ENCODE data around the gene RIMS4. TPM values are rescaled to one million over a fixed set of nuclear protein-coding genes. Genes with fewer than 3 reads are reported as not detected.

RIMS4 gene
- total RNA-seq = 8.0 TPM

GRCh38 chr20:44810391-44811149 lies at the start of gene RIMS4:
Gene RIMS4, minus strand, starts transcription at chr20:44810546. Its CDS starts 275 bp downstream, at chr20:44810271.
- DNase-seq (ENCODE audit: low spot score) (no peak), ATAC-seq (no peak)
- intact Hi-C loops (cut with DNase I) = no loop called here

- DNase-seq (ENCODE audit: low spot score) (no peak), ATAC-seq (peak; percentile 38)
- intact Hi-C loops (cut with DNase I) = no loop called here
These were observed 48.4 kb upstream of the RIMS4 start for GRCh38 chr20:44858606-44859360.

- ATAC-seq = no peak
- intact Hi-C loops (cut with DNase I) = no loop called here
- DNase-seq (ENCODE audit: low spot score) = no peak
These were observed 46.6 kb upstream of the RIMS4 start for GRCh38 chr20:44856856-44857448.

DNA sequence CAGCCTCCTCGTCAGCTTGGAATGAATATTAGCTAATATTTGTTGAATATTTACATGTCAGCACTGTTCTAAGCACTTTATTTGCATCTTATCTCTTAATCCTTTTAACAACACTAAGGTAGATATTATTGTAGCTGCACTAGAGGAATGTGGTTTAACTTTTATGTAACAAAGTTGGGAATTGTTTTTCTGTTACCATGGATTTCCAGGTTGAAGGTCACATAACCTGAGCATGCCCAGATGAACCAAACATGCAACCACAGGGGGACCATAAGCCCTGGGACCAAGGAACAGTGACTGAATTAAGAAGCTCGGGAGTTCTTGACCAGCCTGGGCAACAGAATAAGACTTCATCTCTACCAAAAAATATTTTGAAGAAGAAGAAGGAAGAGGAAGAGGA lies 46.1 kb upstream of the RIMS4 start:
- ATAC-seq (no peak), DNase-seq (ENCODE audit: low spot score) (no peak)
- intact Hi-C loops (cut with DNase I) = no loop called here

DNA sequence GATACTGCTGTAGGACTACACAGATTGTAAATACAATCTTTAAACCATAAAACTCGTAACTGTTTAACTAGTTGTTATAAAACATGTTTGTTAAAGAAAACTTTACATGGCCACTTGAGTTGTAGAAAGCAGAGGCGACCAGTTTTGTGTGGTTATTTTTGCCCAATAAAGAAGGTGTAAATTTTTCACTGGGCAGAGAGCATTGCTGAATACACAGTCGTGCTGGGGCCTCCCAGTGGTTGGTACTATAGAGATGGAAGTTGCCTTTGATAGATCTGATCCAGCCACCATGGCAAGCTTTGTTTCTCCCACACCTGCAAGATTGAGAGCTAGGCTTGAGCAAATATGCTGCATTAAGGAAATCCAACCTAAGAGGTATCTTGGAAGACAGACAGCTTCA lies 41.2 kb upstream of the RIMS4 start:
- no peak for ATAC-seq
- DNase-seq (ENCODE audit: low spot score) = no peak
- intact Hi-C loops (cut with DNase I) = no loop called here

DNA sequence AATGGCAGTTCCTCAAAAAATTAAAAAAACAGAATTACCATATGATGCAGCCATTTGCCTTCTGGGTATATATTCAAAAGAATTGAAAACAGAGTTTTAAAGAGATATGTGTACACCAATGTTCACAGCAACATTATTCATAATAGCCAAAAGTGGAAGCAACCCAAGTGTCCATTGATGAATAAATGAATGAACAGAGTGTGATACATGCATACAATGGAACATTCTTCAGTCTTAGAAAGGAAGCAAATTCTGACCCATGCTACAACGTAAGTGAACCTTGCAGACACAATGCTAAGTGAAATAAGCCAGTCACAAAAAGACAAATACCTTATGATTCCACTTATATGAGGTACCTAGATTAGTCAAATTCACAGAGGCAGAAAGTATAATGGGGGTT lies 40.5 kb upstream of the RIMS4 start:
- ATAC-seq (no peak), DNase-seq (ENCODE audit: low spot score) (no peak)
- intact Hi-C loops (cut with DNase I) = no loop called here

GRCh38 chr20:44850272-44850671 lies 39.9 kb upstream of the RIMS4 start:
- intact Hi-C loops (cut with DNase I) = no loop called here
- DNase-seq (ENCODE audit: low spot score) (no peak), ATAC-seq (no peak)

DNA sequence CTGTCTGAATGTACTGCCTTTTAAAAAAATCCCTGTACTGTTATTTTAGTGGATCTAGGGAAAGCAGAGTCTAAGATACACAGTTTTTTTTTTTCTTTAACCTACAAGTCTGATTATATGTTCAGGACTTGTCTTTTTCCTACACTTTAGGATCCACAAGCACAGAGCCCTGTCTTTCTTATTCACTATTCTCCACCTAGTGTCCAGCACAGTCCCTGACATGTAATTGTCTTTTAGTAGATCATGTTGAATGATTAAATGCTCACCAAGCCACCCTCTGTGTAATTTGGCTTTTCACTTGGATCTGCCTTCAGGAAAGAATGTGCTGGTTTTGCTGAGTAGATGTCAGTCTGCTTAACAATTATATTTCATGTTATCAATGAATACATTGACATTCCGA lies 39.4 kb upstream of the RIMS4 start:
- ATAC-seq = no peak
- intact Hi-C loops (cut with DNase I) = no loop called here
- no peak for DNase-seq (ENCODE audit: low spot score)

DNA sequence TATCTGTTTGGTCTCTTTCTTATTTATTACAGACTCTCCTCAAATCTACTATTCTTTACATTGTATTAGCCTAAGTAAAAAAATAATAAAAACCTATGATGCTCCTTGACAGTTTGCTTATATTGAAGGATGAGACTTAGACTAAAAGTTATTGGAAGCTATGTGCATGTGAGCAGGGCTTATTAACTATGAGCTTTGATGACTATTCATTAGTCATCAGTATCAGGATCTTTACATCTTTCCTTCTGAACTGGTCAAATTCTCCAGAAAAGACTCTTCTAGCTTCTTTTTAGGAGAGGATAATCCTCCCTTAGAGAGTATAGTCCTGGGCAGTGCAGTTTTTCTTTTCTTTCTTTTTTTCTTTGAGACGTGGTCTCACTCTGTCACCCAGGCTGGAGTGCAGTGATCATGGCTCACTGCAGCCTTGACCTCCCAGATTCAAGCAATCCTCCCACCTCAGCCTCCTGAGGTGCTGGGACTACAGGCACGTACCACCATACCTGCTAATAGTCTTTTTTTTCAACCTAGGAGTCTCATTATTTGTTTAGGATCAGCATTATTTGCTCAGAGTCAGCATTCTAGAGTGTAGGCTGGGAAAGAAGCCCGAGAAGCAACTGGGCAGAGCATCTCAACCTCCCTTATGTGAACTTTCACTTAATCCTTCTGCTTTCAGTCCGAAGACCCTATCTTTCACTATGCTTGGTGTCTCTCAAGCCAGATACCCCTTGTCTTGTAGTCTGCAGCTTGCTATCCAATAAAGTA lies 38.1 kb upstream of the RIMS4 start:
- no peak for DNase-seq (ENCODE audit: low spot score)
- intact Hi-C loops (cut with DNase I) = no loop called here
- no peak for ATAC-seq

- ATAC-seq = no peak
- intact Hi-C loops (cut with DNase I) = no loop called here
- DNase-seq (ENCODE audit: low spot score) = no peak
These were observed 33.5 kb upstream of the RIMS4 start for GRCh38 chr20:44843876-44844275.

- ATAC-seq (no peak), DNase-seq (ENCODE audit: low spot score) (no peak)
- intact Hi-C loops (cut with DNase I) = no loop called here
These were observed 31.6 kb upstream of the RIMS4 start for GRCh38 chr20:44841955-44842354.

DNA sequence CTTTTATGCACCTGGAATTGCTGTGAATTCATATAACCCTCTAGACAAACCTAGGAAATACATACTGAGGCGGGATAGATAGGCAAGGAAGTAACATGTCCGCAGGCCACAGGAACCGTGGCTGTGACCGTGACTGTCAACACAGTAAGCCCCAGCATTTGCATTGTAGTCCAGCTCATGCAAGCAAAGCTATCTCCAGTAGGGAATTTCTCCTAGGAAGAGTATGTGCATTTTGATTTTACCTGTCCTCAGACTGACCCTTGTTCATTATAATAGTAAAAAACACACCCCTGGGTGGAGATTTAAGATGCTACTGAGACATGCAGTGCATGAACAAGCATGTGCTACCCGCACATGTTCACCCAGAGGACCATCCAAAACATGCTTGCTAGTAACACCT lies 30.5 kb upstream of the RIMS4 start:
- DNase-seq (ENCODE audit: low spot score) = no peak
- ATAC-seq = no peak
- intact Hi-C loops (cut with DNase I) = no loop called here

DNA sequence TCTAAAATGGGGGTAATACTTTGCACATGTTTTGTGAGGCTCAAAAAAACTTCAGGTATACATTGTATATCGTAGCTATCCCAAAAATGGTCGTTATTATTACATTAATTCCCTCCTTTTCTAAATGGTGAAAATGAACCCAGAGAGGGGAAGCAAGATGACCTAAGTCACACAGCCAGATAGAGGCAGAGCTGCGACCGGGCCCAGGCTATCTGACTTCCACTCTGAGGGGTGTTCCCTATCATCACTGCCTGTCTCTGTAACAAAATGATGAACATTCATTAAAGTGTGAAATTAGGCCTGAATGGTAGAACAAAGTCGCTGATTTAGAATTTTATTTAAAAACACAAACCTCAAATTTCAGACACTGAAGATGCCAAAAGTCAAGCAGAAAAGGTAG lies 29.1 kb upstream of the RIMS4 start:
- ATAC-seq = no peak
- DNase-seq (ENCODE audit: low spot score) = no peak
- intact Hi-C loops (cut with DNase I) = no loop called here

GRCh38 chr20:44838521-44838920 lies 28.2 kb upstream of the RIMS4 start:
- intact Hi-C loops (cut with DNase I) = no loop called here
- ATAC-seq (no peak), DNase-seq (ENCODE audit: low spot score) (no peak)

- intact Hi-C loops (cut with DNase I) = no loop called here
- DNase-seq (ENCODE audit: low spot score) = no peak
- no peak for ATAC-seq
These were observed 27.6 kb upstream of the RIMS4 start for GRCh38 chr20:44837946-44838345.

DNA sequence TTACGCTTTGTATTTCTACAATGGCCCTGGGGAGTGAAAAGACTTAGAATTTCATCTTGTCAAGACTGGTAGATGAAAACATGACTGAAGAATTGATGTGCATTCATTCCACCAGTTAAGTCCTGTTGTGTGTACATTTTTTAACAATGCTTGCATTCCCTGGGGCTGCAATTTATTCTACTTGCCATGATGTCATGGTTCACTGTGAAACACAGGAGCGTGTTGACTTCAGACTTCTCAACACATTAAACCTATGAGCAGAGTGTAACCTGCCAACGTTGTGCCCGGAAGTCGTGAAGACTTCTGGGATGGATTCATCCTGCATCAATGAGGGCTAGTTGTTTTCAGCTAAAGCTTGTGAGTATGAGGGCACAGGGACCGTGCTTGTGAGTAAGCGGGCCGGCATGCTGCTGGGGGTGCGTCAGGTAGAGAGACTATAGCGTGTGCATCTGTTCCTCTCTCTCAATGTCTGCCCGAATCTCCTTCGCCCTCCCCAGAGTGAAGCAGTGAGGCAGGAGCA lies 26.3 kb upstream of the RIMS4 start:
- ATAC-seq = no peak
- no peak for DNase-seq (ENCODE audit: low spot score)
- intact Hi-C loops (cut with DNase I) = no loop called here

DNA sequence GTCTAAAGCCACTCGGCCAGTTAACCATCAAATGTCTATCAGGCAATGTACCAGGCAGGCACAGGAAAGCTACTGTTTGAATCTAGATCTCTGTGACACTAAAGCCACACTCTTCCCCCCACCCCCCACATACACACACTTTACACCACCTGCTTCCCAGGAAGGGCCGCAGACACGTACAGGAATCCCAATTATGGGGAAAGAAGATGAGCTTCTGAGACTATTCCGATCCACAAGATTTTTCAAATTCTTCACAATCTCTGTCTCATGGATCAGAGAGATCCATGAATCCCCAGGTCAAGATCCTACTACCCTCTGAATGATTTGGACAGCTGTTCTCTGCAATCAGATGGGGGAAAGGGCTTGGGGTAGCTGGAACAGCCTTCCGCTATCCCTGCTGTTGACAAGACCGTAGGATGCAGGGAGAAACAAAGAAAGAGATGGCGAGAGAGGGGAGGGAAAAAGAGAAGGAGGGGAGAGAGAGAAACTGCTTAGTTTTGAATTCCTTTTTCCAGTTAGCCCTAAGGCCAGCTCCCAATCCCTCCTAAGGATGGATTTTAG lies 25.4 kb upstream of the RIMS4 start:
- DNase-seq (ENCODE audit: low spot score) = no peak
- intact Hi-C loops (cut with DNase I) = no loop called here
- ATAC-seq = no peak

GRCh38 chr20:44835116-44835515 lies 24.8 kb upstream of the RIMS4 start:
- ATAC-seq (no peak), DNase-seq (ENCODE audit: low spot score) (no peak)
- intact Hi-C loops (cut with DNase I) = no loop called here

- ATAC-seq = no peak
These were observed 24.3 kb upstream of the RIMS4 start for GRCh38 chr20:44834693-44835092.

More at GRCh38 chr20:44834693-44835092, 24.3 kb upstream of the RIMS4 start:
- DNase-seq (ENCODE audit: low spot score) = no peak
- intact Hi-C loops (cut with DNase I) = no loop called here
